ENCODE results near the gene MOCOS.

GRCh38 chr18:36316246-36316645 is 128.9 kb downstream of the MOCOS start:
- TF ChIP-seq REST (IDR thresholded peaks at IDR 0.05; ENCODE audit: insufficient read depth in 1 of 2, low read depth in 2 of 2, low read length in 1 of 2) = no peak
- TF ChIP-seq CTCF (IDR thresholded peaks at IDR 0.05) = no peak
- TF ChIP-seq POLR2AphosphoS5 (IDR thresholded peaks at IDR 0.05; ENCODE audit: low read depth, low read length) = no peak
